GM12872 (cell line): ENCODE measurements around the gene ELF3.

ENCODE experiments used
- TF ChIP-seq, protein P1 (sequence below): IDR thresholded peaks from 3 replicates; pipeline ENCODE4 v1.5.1; 2011; ENCODE audit warnings: low read depth, mild to moderate bottlenecking, low read length, moderate library complexity; ENCODE audit not compliant: insufficient read depth

The ELF3 gene

DNA sequence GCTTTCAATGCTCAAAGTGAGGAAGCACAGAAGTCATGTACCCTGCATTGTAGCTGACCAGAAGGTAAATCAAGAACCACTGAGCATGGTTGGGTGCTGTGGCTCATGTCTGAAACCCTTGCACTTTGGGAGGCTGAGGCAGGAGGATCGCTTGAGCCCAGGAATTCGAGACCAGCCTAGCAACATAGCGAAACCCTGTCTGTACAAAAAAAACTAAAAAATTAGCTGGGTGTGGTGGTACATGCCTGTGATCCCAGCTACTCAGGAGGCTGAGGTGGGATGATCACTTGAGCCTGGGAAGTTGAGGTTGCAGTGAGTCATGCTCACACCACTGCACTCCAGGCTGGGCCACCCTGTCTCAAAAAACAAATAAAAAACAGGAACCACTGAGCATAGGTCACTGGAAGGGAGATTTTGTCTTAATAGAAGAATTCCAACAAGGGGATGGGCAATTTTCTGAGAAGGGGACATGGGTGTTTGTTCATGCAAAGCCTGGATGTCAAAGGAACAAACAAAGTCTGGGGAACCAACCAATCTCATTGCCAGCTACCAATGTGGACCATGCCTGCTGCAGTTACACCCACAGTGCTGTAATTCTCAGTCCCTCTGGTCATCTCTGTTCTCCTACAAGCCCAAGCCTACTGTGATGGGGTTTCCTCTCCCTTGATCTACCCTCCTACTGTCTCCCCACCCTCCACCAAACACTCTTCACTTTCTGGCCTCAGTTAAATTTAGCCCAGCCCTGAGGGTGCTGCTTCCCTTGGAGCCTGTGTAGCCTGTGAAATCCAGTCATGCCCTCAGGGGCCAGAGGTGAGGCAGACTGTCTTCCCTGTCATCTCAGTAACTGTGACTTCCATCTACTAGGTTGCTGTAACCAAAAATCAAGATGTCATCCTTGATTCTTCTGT, 47.9 kb downstream of the ELF3 start:
- TF ChIP-seq, protein P1, sequence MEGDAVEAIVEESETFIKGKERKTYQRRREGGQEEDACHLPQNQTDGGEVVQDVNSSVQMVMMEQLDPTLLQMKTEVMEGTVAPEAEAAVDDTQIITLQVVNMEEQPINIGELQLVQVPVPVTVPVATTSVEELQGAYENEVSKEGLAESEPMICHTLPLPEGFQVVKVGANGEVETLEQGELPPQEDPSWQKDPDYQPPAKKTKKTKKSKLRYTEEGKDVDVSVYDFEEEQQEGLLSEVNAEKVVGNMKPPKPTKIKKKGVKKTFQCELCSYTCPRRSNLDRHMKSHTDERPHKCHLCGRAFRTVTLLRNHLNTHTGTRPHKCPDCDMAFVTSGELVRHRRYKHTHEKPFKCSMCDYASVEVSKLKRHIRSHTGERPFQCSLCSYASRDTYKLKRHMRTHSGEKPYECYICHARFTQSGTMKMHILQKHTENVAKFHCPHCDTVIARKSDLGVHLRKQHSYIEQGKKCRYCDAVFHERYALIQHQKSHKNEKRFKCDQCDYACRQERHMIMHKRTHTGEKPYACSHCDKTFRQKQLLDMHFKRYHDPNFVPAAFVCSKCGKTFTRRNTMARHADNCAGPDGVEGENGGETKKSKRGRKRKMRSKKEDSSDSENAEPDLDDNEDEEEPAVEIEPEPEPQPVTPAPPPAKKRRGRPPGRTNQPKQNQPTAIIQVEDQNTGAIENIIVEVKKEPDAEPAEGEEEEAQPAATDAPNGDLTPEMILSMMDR = no peak

DNA sequence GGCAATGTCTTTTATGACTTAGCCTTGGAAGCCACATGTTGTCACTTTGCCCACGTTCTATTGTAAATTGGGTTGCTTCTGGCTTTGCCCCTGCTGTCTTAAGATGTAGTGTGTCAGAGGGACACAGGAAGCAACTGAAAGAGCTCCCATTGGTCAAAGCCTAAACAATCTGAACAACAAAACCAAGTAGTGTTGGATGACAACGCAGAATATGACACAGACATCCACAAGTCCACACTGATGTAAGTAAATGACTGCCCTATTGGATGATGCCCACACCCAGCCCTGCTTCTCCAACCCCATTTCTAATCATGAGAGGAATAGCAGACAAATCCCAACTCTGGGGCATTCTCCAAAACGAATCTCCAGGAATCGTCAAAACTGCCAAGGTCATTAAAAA, 50.7 kb downstream of the ELF3 start:
- TF ChIP-seq, protein P1 = no peak

DNA sequence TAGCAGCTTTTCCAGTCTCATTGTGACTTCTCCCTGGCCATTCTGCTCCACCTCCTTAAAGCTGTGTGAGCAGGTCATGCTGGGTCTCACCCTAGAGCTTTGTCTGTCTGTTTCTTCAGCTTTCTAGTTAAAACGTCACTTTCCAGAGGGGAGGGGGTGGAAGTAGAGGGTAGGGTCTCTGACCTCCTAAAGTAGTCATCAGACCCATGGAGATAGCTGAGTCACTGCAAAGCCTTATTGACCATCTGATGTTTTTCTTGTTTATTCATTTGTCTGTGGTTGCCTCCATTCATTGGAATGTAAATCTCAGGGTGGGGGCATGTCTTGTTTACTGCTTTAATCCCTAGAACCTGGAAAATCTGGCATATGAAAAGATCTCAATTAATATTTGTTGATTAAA, 52.7 kb downstream of the ELF3 start:
- TF ChIP-seq, protein P1 = no peak
